ENCODE results near the gene ZBTB26.

DNA sequence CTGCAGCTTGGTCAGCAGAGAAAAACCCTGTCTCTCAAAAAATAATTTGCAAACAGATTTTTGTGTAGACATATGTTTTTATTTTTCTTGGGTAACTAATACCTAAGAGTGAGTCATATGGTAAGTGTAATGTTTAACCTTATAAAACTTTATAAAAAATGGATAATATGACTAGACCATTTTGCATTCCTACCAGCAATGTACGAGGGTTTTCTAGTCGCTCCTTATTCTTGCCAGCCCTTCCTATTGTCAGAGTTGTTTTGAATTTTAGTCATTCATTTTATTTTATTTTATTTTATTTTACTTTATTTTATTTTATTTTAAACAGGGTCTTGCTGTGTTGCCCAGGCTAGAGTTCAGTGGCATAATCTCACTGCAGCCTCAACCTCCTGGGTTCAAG, 47.3 kb upstream of the ZBTB26 start:
- TF ChIP-seq EZH2 (IDR thresholded peaks at IDR 0.05; ENCODE audit: insufficient read depth, low read length) = no peak
- TF ChIP-seq, protein P1, sequence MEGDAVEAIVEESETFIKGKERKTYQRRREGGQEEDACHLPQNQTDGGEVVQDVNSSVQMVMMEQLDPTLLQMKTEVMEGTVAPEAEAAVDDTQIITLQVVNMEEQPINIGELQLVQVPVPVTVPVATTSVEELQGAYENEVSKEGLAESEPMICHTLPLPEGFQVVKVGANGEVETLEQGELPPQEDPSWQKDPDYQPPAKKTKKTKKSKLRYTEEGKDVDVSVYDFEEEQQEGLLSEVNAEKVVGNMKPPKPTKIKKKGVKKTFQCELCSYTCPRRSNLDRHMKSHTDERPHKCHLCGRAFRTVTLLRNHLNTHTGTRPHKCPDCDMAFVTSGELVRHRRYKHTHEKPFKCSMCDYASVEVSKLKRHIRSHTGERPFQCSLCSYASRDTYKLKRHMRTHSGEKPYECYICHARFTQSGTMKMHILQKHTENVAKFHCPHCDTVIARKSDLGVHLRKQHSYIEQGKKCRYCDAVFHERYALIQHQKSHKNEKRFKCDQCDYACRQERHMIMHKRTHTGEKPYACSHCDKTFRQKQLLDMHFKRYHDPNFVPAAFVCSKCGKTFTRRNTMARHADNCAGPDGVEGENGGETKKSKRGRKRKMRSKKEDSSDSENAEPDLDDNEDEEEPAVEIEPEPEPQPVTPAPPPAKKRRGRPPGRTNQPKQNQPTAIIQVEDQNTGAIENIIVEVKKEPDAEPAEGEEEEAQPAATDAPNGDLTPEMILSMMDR (IDR thresholded peaks at IDR 0.05; ENCODE audit: insufficient read depth, low read depth, low read length) = no peak

Data from astrocyte (in vitro differentiated cells and primary cell).